PFSK-1 (cell line): ENCODE measurements around the gene ETV7.

Experiments
- POLR2AphosphoS5 ChIP-seq: IDR thresholded peaks from 2 replicates; pipeline ENCODE4 v1.6.1; 2012; ENCODE audit warnings: low read depth, mild to moderate bottlenecking, control low read depth, low read length, moderate library complexity
- REST ChIP-seq, 2 experiments: IDR thresholded peaks; 2 replicates each; pipeline versions ENCODE4 v1.6.1 to v1.8.0; 2011 to 2012; ENCODE audit warnings: low read depth in 2 of 2, low read length in 2 of 2, control low read depth in 1 of 2, inconsistent platforms in 1 of 2, mild to moderate bottlenecking in 1 of 2, moderate library complexity in 1 of 2; ENCODE audit not compliant: insufficient read depth in 1 of 2
- SIN3A ChIP-seq: IDR thresholded peaks from 2 replicates; pipeline ENCODE4 v1.6.1; 2012; ENCODE audit warnings: mild to moderate bottlenecking, low read length, moderate library complexity, borderline replicate concordance; ENCODE audit not compliant: insufficient read depth
- TAF1 ChIP-seq: IDR thresholded peaks from 2 replicates; pipeline ENCODE4 v1.6.1; 2012; ENCODE audit warnings: low read length, control low read depth, borderline replicate concordance; ENCODE audit not compliant: insufficient read depth

- TF ChIP-seq POLR2AphosphoS5: no peak
- TF ChIP-seq SIN3A: no peak
- no peak for TF ChIP-seq TAF1
- TF ChIP-seq REST (IDR thresholded peaks at IDR 0.05; ENCODE audit: insufficient read depth in 1 of 2, low read depth in 2 of 2, low read length in 2 of 2): no peak
Observed at GRCh38 chr6:36430351-36430750, 42.9 kb upstream of the ETV7 start.
